ENCODE measurements around the gene DUSP14. TPM values are rescaled to one million over a fixed set of nuclear protein-coding genes. Genes with fewer than 3 reads are reported as not detected.
A peak's percentile ranks its signal among the peaks of the same experiment; 100 is the strongest.

DUSP14 gene
- total RNA-seq, 1 donor from 2014 or later, result 19.2 TPM

- H3K4me1 Mint-ChIP-seq (ENCODE audit: low read depth), result peaks cover 13% of the 10 kb centered on the region
- no peak for DNase-seq (ENCODE audit: low spot score, unreplicated experiment)
- H3K9me3 Mint-ChIP-seq (ENCODE audit: low read depth), result no peaks in the 10 kb centered on the region
- no peak for TF ChIP-seq CTCF (IDR thresholded peaks at IDR 0.05; ENCODE audit: unreplicated experiment)
- H3K27ac Mint-ChIP-seq, result peak overlapping the region; percentile 56
- H3K27me3 Mint-ChIP-seq, result no peaks in the 10 kb centered on the region
- no peak overlapping the region for H3K4me3 Mint-ChIP-seq (ENCODE audit: low read depth)
- H3K36me3 Mint-ChIP-seq (ENCODE audit: insufficient read depth), result no peaks in the 10 kb centered on the region
Measured at GRCh38 chr17:37500378-37500777, 10.7 kb downstream of the DUSP14 start.

GRCh38 chr17:37502009-37502936 is 12.6 kb downstream of the DUSP14 start:
- Mint-ChIP-seq H3K9me3 (ENCODE audit: low read depth) (no peaks in the 10 kb centered on the region), H3K4me3 (ENCODE audit: low read depth) (no peak overlapping the region), H3K27ac (peak overlapping the region; percentile 67), H3K27me3 (no peaks in the 10 kb centered on the region), H3K36me3 (ENCODE audit: insufficient read depth) (no peaks in the 10 kb centered on the region), H3K4me1 (ENCODE audit: low read depth) (peaks cover 13% of the 10 kb centered on the region)
- TF ChIP-seq CTCF (IDR thresholded peaks at IDR 0.05; ENCODE audit: unreplicated experiment), result no peak
- no peak for DNase-seq (ENCODE audit: low spot score, unreplicated experiment)

GRCh38 chr17:37503148-37503547 is 13.5 kb downstream of the DUSP14 start:
- peaks cover 13% of the 10 kb centered on the region for H3K4me1 Mint-ChIP-seq (ENCODE audit: low read depth)
- peak overlapping the region; percentile 67 for H3K27ac Mint-ChIP-seq
- no peaks in the 10 kb centered on the region for H3K9me3 Mint-ChIP-seq (ENCODE audit: low read depth)
- TF ChIP-seq CTCF (IDR thresholded peaks at IDR 0.05; ENCODE audit: unreplicated experiment), result no peak
- DNase-seq (ENCODE audit: low spot score, unreplicated experiment), result no peak
- H3K27me3 Mint-ChIP-seq, result no peaks in the 10 kb centered on the region
- H3K4me3 Mint-ChIP-seq (ENCODE audit: low read depth), result no peak overlapping the region
- no peaks in the 10 kb centered on the region for H3K36me3 Mint-ChIP-seq (ENCODE audit: insufficient read depth)

- Mint-ChIP-seq H3K27me3 (no peaks in the 10 kb centered on the region), H3K4me1 (ENCODE audit: low read depth) (peaks cover 13% of the 10 kb centered on the region), H3K9me3 (ENCODE audit: low read depth) (no peaks in the 10 kb centered on the region), H3K4me3 (ENCODE audit: low read depth) (no peak overlapping the region), H3K27ac (no peak overlapping the region), H3K36me3 (ENCODE audit: insufficient read depth) (peaks cover 1% of the 10 kb centered on the region)
- DNase-seq (ENCODE audit: low spot score, unreplicated experiment), result no peak
- no peak for TF ChIP-seq CTCF (IDR thresholded peaks at IDR 0.05; ENCODE audit: unreplicated experiment)
Measured at GRCh38 chr17:37505333-37505732, 15.6 kb downstream of the DUSP14 start.

GRCh38 chr17:37506678-37507077 is 17.0 kb downstream of the DUSP14 start:
- peaks cover 5% of the 10 kb centered on the region for H3K36me3 Mint-ChIP-seq (ENCODE audit: insufficient read depth)
- no peak overlapping the region for H3K27ac Mint-ChIP-seq
- H3K4me3 Mint-ChIP-seq (ENCODE audit: low read depth), result no peak overlapping the region
- H3K4me1 Mint-ChIP-seq (ENCODE audit: low read depth), result peaks cover 8% of the 10 kb centered on the region
- no peaks in the 10 kb centered on the region for H3K27me3 Mint-ChIP-seq
- no peaks in the 10 kb centered on the region for H3K9me3 Mint-ChIP-seq (ENCODE audit: low read depth)
- TF ChIP-seq CTCF (IDR thresholded peaks at IDR 0.05; ENCODE audit: unreplicated experiment), result peak; percentile 52
- no peak for DNase-seq (ENCODE audit: low spot score, unreplicated experiment)

Data from progenitor cell of endocrine pancreas (in vitro differentiated cells).